Measurements from ENCODE around the gene ZNF175. TPM values are rescaled to one million over a fixed set of nuclear protein-coding genes. Genes with fewer than 3 reads are reported as not detected.

ZNF175 gene
- total and polyA plus RNA-seq, 9 of the 15 experiments (the other 6 are each of a cell fraction or from before 2014, with no cell fraction given), result 3.7 to 37.9 (median 14.0) TPM

DNA sequence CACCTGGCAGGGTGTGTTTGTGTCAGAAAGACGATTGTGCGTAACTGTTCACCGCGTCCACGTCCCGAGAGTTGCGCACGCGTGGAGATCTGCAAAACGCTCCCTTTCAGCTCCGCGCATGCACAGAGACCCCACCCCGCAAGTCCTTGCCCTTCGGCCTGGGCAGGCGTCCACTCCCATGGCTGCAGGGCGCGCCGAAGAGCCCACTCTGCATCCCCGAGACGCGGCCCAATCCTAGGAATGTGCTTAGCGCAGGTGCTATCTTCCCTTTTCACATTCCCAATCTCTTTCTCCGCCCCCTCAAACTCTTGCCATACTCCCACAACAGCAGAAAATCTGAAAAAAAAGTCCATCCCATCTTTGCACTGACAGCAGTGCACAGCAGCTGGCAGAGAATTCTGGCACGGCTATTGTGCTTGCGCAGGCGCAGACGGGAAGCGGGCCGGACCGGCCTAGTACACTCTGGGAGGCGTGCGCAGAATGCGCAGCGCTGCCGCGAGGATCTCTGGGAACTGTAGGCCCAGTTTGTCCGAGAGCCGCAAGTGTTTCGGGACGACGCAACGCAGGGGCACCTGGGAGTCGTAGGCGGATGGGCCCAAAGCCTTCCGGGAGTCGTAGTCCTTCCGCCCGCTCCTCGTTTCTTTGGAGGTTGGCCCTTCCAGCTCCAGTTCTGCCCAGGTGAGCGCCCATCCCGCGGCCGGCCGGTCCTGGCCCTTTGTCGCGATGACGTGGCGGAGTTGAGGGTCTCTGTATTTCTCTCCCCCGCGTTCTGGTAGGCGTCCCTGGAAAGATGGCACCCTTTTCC is 23.1 kb downstream of the ZNF175 start (continued):
- TF ChIP-seq, protein P1, sequence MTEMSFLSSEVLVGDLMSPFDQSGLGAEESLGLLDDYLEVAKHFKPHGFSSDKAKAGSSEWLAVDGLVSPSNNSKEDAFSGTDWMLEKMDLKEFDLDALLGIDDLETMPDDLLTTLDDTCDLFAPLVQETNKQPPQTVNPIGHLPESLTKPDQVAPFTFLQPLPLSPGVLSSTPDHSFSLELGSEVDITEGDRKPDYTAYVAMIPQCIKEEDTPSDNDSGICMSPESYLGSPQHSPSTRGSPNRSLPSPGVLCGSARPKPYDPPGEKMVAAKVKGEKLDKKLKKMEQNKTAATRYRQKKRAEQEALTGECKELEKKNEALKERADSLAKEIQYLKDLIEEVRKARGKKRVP (CRISPR knock-in tag; IDR thresholded peaks at IDR 0.05), result 0 out of 2 replicates have a peak, but pooled peaks have one; percentile 53
- peak in 1 of 2 experiments; percentile 71; a peak in 1 of 3 replicates for TF ChIP-seq CBX3 (IDR thresholded peaks at IDR 0.05; ENCODE audit: borderline replicate concordance in 1 of 2, low read length in 2 of 2)
- no peak; the same call in 1 of the 2 replicates for TF ChIP-seq MTA1 (IDR thresholded peaks at IDR 0.05; ENCODE audit: borderline replicate concordance)
- TF ChIP-seq SP1 (CRISPR knock-in tag; IDR thresholded peaks at IDR 0.05), result peak; percentile 58; the same call in 1 of the 2 replicates
- TF ChIP-seq SMAD2 (IDR thresholded peaks at IDR 0.05; ENCODE audit: low read depth, low read length), result no peak
- TF ChIP-seq, protein P2, sequence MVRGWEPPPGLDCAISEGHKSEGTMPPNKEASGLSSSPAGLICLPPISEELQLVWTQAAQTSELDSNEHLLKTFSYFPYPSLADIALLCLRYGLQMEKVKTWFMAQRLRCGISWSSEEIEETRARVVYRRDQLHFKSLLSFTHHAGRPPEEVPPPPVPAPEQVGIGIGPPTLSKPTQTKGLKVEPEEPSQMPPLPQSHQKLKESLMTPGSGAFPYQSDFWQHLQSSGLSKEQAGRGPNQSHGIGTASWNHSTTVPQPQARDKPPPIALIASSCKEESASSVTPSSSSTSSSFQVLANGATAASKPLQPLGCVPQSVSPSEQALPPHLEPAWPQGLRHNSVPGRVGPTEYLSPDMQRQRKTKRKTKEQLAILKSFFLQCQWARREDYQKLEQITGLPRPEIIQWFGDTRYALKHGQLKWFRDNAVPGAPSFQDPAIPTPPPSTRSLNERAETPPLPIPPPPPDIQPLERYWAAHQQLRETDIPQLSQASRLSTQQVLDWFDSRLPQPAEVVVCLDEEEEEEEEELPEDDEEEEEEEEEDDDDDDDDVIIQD (CRISPR knock-in tag; IDR thresholded peaks at IDR 0.05), result no peak
- TF ChIP-seq, protein P3, sequence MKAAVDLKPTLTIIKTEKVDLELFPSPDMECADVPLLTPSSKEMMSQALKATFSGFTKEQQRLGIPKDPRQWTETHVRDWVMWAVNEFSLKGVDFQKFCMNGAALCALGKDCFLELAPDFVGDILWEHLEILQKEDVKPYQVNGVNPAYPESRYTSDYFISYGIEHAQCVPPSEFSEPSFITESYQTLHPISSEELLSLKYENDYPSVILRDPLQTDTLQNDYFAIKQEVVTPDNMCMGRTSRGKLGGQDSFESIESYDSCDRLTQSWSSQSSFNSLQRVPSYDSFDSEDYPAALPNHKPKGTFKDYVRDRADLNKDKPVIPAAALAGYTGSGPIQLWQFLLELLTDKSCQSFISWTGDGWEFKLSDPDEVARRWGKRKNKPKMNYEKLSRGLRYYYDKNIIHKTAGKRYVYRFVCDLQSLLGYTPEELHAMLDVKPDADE (conservative IDR thresholded peaks at IDR 0.05; ENCODE audit: control insufficient read depth, low read depth, low read length), result peak; percentile 100
- TF ChIP-seq SMARCC2 (IDR thresholded peaks at IDR 0.05; ENCODE audit: low read depth), result no peak
- TF ChIP-seq, protein P4, sequence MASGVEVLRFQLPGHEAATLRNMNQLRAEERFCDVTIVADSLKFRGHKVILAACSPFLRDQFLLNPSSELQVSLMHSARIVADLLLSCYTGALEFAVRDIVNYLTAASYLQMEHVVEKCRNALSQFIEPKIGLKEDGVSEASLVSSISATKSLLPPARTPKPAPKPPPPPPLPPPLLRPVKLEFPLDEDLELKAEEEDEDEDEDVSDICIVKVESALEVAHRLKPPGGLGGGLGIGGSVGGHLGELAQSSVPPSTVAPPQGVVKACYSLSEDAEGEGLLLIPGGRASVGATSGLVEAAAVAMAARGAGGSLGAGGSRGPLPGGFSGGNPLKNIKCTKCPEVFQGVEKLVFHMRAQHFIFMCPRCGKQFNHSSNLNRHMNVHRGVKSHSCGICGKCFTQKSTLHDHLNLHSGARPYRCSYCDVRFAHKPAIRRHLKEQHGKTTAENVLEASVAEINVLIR (CRISPR knock-in tag; IDR thresholded peaks at IDR 0.05), result peak; percentile 64
- TF ChIP-seq ZNF347 (CRISPR knock-in tag; IDR thresholded peaks at IDR 0.05; ENCODE audit: low read depth), result no peak
- TF ChIP-seq, protein P5, sequence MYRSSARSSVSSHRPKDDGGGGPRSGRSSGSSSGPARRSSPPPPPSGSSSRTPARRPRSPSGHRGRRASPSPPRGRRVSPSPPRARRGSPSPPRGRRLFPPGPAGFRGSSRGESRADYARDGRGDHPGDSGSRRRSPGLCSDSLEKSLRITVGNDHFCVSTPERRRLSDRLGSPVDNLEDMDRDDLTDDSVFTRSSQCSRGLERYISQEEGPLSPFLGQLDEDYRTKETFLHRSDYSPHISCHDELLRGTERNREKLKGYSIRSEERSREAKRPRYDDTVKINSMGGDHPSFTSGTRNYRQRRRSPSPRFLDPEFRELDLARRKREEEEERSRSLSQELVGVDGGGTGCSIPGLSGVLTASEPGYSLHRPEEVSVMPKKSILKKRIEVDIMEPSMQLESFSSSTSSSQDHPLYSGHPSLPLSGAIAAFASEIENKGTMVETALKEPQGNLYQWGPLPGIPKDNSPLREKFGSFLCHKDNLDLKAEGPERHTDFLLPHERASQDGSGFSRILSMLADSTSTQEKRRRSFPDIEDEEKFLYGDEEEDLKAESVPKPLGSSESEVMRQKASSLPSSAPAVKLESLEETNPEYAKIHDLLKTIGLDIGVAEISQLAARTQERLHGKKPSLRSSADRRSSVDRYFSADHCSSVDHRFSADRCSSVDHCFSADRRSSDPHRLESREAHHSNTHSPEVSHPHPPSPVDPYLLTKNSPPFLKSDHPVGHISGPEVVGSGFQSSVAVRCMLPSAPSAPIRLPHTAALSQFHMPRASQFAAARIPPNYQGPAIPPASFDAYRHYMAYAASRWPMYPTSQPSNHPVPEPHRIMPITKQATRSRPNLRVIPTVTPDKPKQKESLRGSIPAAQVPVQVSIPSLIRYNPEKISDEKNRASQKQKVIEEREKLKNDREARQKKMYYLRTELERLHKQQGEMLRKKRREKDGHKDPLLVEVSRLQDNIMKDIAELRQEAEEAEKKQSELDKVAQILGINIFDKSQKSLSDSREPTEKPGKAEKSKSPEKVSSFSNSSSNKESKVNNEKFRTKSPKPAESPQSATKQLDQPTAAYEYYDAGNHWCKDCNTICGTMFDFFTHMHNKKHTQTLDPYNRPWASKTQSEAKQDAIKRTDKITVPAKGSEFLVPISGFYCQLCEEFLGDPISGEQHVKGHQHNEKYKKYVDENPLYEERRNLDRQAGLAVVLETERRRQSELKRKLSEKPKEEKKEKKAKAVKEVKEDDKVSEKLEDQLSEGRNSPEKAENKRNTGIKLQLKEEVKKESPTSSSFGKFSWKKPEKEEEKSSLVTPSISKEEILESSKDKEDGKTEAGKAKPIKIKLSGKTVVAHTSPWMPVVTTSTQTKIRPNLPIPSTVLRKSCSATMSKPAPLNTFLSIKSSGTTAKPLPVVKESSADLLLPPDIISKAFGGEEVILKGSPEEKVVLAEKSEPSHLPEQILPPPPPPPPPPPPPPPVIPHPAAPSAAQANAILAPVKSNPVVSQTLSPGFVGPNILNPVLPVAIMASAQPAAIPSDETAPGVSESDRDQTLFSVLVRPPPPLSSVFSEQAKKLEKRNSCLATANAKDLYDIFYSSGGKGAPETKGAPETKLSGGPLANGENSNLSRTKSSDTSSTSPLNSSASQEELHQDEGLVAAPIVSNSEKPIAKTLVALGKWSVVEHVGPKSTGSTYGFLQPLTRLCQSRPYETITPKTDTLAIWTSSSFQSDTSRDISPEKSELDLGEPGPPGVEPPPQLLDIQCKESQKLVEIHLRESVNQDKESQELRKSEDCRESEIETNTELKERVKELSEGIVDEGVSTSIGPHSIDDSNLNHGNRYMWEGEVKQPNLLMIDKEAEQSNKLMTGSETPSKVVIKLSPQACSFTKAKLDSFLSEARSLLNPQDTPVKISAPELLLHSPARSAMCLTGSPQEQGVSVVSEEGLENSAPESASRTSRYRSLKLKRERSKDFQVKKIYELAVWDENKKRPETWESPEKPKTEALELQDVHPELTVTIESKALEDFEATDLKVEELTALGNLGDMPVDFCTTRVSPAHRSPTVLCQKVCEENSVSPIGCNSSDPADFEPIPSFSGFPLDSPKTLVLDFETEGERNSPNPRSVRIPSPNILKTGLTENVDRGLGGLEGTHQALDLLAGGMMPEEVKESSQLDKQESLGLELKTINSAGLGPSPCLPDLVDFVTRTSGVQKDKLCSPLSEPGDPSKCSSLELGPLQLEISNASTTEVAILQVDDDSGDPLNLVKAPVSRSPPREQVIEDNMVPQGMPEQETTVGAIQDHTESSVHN (IDR thresholded peaks at IDR 0.05; ENCODE audit: borderline replicate concordance in 1 of 2, low read depth in 1 of 2), result no peak
- peak; percentile 51; the same call in 1 of the 2 replicates for TF ChIP-seq ELF1 (tag; IDR thresholded peaks at IDR 0.05)

Measured in K562 (cell line).